WTC11 (cell line): ENCODE measurements around the gene CRACR2A. TPM values are rescaled to one million over a fixed set of nuclear protein-coding genes. Genes with fewer than 3 reads are reported as not detected.

ENCODE experiments used
- ATAC-seq: fragments of 200-7000 bp; cut with Tn5 transposase; 2 replicates; pipeline ENCODE4 v1.10.0; 2021; ENCODE audit warnings: mild to moderate bottlenecking, moderate library complexity
- CTCF ChIA-PET: fragments of 300-600 bp; sonication (Branson Sonifier 250); formaldehyde crosslinking; loops from one replicate; lab custom pipeline; 2021; ENCODE audit warnings: antibody characterized with exemption; lab: Charles Lee
- POLR2A ChIA-PET: fragments of 350-600 bp; sonication (Branson Sonifier 250); formaldehyde crosslinking; loops from one replicate; lab custom pipeline; 2021; ENCODE audit warnings: antibody characterized with exemption; lab: Charles Lee
- DNase-seq: peaks from one replicate; pipeline ENCODE4 v3.0.0; 2021; ENCODE audit warnings: low spot score
- H3K27ac Mint-ChIP-seq: 2 replicates; pipeline ENCODE4 v1.8.0; 2021; ENCODE audit warnings: mixed read lengths
- H3K27me3 Mint-ChIP-seq: 2 replicates; pipeline ENCODE4 v1.8.0; 2021; ENCODE audit warnings: low read depth, mild to moderate bottlenecking, moderate library complexity, mixed read lengths
- H3K36me3 Mint-ChIP-seq: 2 replicates; pipeline ENCODE4 v1.8.0; 2021; ENCODE audit warnings: mixed read lengths
- H3K4me1 Mint-ChIP-seq: 2 replicates; pipeline ENCODE4 v1.8.0; 2022; ENCODE audit warnings: mixed read lengths
- H3K4me3 Mint-ChIP-seq: 2 replicates; pipeline ENCODE4 v1.8.0; 2021; ENCODE audit warnings: mild to moderate bottlenecking, moderate library complexity, mixed read lengths
- H3K9me3 Mint-ChIP-seq: 2 replicates; pipeline ENCODE4 v1.8.0; 2021; ENCODE audit warnings: mixed read lengths
- ARID4B ChIP-seq: sonication (generic); formaldehyde crosslinking; IDR thresholded peaks from 2 replicates; pipeline ENCODE4 v1.8.0; 2023; ENCODE audit warnings: missing genetic modification reagents, mild to moderate bottlenecking, borderline replicate concordance
- CBFB ChIP-seq: sonication (generic); formaldehyde crosslinking; IDR thresholded peaks from 2 replicates; pipeline ENCODE4 v1.8.1; 2022; ENCODE audit warnings: mild to moderate bottlenecking, low read depth, missing genetic modification reagents
- ESRRA ChIP-seq: sonication (generic); formaldehyde crosslinking; IDR thresholded peaks from 2 replicates; pipeline ENCODE4 v1.8.1; 2022; ENCODE audit warnings: mild to moderate bottlenecking, missing genetic modification reagents, borderline replicate concordance
- FOXP1 ChIP-seq: sonication (generic); formaldehyde crosslinking; IDR thresholded peaks from 2 replicates; pipeline ENCODE4 v1.8.0; 2022; ENCODE audit warnings: missing genetic modification reagents, mild to moderate bottlenecking, moderate library complexity, borderline replicate concordance
- GABPB1 ChIP-seq: sonication (generic); formaldehyde crosslinking; IDR thresholded peaks from 2 replicates; pipeline ENCODE4 v1.8.1; 2023; ENCODE audit warnings: mild to moderate bottlenecking, missing genetic modification reagents
- NFATC4 ChIP-seq: fragments of 250-450 bp; sonication (Bioruptor Pico); IDR thresholded peaks from 2 replicates; pipeline ENCODE4 v1.9.0; 2021; ENCODE audit warnings: mild to moderate bottlenecking
- NFE2L1 ChIP-seq: sonication (generic); formaldehyde crosslinking; IDR thresholded peaks from 2 replicates; pipeline ENCODE4 v1.8.1; 2023; ENCODE audit warnings: missing genetic modification reagents
- NFYB ChIP-seq: sonication (generic); formaldehyde crosslinking; conservative IDR thresholded peaks from 2 replicates; pipeline ENCODE4 v1.8.0; 2022; ENCODE audit warnings: low read depth, missing genetic modification reagents
- NR1H2 ChIP-seq: sonication (generic); formaldehyde crosslinking; IDR thresholded peaks from 2 replicates; pipeline ENCODE4 v1.9.0; 2021; ENCODE audit warnings: mild to moderate bottlenecking, moderate library complexity, missing genetic modification reagents
- NR2C2 ChIP-seq: sonication (generic); formaldehyde crosslinking; IDR thresholded peaks from 2 replicates; pipeline ENCODE4 v1.8.0; 2022; ENCODE audit warnings: mild to moderate bottlenecking, missing genetic modification reagents
- PRDM15 ChIP-seq: sonication (generic); formaldehyde crosslinking; IDR thresholded peaks from 2 replicates; pipeline ENCODE4 v1.8.0; 2022; ENCODE audit warnings: missing genetic modification reagents
- SOX15 ChIP-seq: fragments of 250-450 bp; sonication (Bioruptor Pico); IDR thresholded peaks from 2 replicates; pipeline ENCODE4 v1.9.0; 2021; ENCODE audit warnings: mild to moderate bottlenecking
- TEAD1 ChIP-seq: sonication (generic); formaldehyde crosslinking; IDR thresholded peaks from 2 replicates; pipeline ENCODE4 v1.8.0; 2022; ENCODE audit warnings: mild to moderate bottlenecking, missing genetic modification reagents
- TEAD4 ChIP-seq: sonication (generic); formaldehyde crosslinking; IDR thresholded peaks from 2 replicates; pipeline ENCODE4 v1.8.0; 2022; ENCODE audit warnings: mild to moderate bottlenecking, missing genetic modification reagents
- USF2 ChIP-seq: sonication (generic); formaldehyde crosslinking; IDR thresholded peaks from 2 replicates; pipeline ENCODE4 v1.8.1; 2023; ENCODE audit warnings: mild to moderate bottlenecking, missing genetic modification reagents, moderate library complexity
- ZNF232 ChIP-seq: sonication (generic); formaldehyde crosslinking; IDR thresholded peaks from 2 replicates; pipeline ENCODE4 v1.8.0; 2022; ENCODE audit warnings: mild to moderate bottlenecking, missing genetic modification reagents
- ZNF416 ChIP-seq: fragments of 250-450 bp; sonication (Bioruptor Pico); IDR thresholded peaks from 2 replicates; pipeline ENCODE4 v1.9.0; 2021; ENCODE audit warnings: mild to moderate bottlenecking, inconsistent platforms
- ZNF512 ChIP-seq: sonication (generic); formaldehyde crosslinking; IDR thresholded peaks from 2 replicates; pipeline ENCODE4 v1.8.1; 2022; ENCODE audit warnings: missing genetic modification reagents, borderline replicate concordance
- total RNA-seq: library from RNA; stranded (reverse); gene quantifications from 3 replicates; pipeline ENCODE4 v1.2.3, GENCODE V29; 2021
- TF ChIP-seq, protein P1 (sequence below): sonication (generic); formaldehyde crosslinking; conservative IDR thresholded peaks from 2 replicates; pipeline ENCODE4 v1.8.1; 2023; ENCODE audit warnings: mild to moderate bottlenecking, low read depth, missing genetic modification reagents, moderate library complexity
- TF ChIP-seq, protein P2 (sequence below): sonication (generic); formaldehyde crosslinking; IDR thresholded peaks from 2 replicates; pipeline ENCODE4 v1.8.1; 2022; ENCODE audit warnings: mild to moderate bottlenecking, moderate library complexity, missing genetic modification reagents

The CRACR2A gene
- total RNA-seq, 1 experiment from 2014 or later, result 2.6 TPM

- no peak for ATAC-seq
- POLR2A ChIA-PET, result no interaction called here
These were observed 80.8 kb downstream of the CRACR2A start for GRCh38 chr12:3672113-3672509.

More at GRCh38 chr12:3672113-3672509, 80.8 kb downstream of the CRACR2A start:
- DNase-seq, result no peak
- Mint-ChIP-seq H3K9me3 (no peaks in the 10 kb centered on the region), H3K4me3 (no peak overlapping the region), H3K27ac (no peak overlapping the region)
- TF ChIP-seq CBFB (CRISPR knock-in tag) (no peak), PRDM15 (CRISPR knock-in tag) (no peak), ZNF416 (CRISPR knock-in tag) (no peak), FOXP1 (CRISPR knock-in tag) (no peak), NFE2L1 (CRISPR knock-in tag) (no peak), NR2C2 (no peak), ZNF512 (CRISPR knock-in tag) (no peak), TEAD4 (CRISPR knock-in tag) (no peak), USF2 (CRISPR knock-in tag) (no peak), TEAD1 (CRISPR knock-in tag) (no peak), ZNF232 (CRISPR knock-in tag) (no peak), ESRRA (no peak), NR1H2 (CRISPR knock-in tag) (no peak), GABPB1 (no peak), SOX15 (CRISPR knock-in tag) (no peak), NFYB (no peak), NFATC4 (CRISPR knock-in tag) (no peak), ARID4B (CRISPR knock-in tag) (no peak)
- TF ChIP-seq, protein P1, sequence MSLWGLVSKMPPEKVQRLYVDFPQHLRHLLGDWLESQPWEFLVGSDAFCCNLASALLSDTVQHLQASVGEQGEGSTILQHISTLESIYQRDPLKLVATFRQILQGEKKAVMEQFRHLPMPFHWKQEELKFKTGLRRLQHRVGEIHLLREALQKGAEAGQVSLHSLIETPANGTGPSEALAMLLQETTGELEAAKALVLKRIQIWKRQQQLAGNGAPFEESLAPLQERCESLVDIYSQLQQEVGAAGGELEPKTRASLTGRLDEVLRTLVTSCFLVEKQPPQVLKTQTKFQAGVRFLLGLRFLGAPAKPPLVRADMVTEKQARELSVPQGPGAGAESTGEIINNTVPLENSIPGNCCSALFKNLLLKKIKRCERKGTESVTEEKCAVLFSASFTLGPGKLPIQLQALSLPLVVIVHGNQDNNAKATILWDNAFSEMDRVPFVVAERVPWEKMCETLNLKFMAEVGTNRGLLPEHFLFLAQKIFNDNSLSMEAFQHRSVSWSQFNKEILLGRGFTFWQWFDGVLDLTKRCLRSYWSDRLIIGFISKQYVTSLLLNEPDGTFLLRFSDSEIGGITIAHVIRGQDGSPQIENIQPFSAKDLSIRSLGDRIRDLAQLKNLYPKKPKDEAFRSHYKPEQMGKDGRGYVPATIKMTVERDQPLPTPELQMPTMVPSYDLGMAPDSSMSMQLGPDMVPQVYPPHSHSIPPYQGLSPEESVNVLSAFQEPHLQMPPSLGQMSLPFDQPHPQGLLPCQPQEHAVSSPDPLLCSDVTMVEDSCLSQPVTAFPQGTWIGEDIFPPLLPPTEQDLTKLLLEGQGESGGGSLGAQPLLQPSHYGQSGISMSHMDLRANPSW, result no peak
- TF ChIP-seq, protein P2, sequence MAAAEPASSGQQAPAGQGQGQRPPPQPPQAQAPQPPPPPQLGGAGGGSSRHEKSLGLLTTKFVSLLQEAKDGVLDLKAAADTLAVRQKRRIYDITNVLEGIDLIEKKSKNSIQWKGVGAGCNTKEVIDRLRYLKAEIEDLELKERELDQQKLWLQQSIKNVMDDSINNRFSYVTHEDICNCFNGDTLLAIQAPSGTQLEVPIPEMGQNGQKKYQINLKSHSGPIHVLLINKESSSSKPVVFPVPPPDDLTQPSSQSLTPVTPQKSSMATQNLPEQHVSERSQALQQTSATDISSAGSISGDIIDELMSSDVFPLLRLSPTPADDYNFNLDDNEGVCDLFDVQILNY, result no peak
- TF ChIP-seq, all 79 proteins: peak for 0
- CTCF ChIA-PET, result interaction anchor here (1.2 kb wide), 1 partner anchor 14 kb away, joined by 4 read pairs; no protein-coding TSS in a partner anchor
- Mint-ChIP-seq H3K27me3 (no peaks in the 10 kb centered on the region), H3K4me1 (no peaks in the 10 kb centered on the region), H3K36me3 (no peaks in the 10 kb centered on the region)
